Fibroblast of the aortic adventitia (primary cell): ENCODE results near the gene ZDHHC11. TPM values are rescaled to one million over a fixed set of nuclear protein-coding genes. Genes with fewer than 3 reads are reported as not detected.
"Not testable (repeated sequence)": the region's sequence is repeated elsewhere in the genome, so short reads cannot be mapped to it uniquely, and the experiment has no call there.

Source experiments
- DNase-seq: peaks from one replicate; pipeline ENCODE4 v3.0.0-alpha.2; 2010; ENCODE audit warnings: low read depth
- H3K4me3 ChIP-seq: 2 replicates; pipeline ENCODE4 v1.5.1; 2011; ENCODE audit warnings: low read depth, mild to moderate bottlenecking, control low read depth, low read length, moderate library complexity
- total RNA-seq: library from RNA; depleted of rRNA; stranded (reverse); fragments of >200 nt; gene quantifications from 2 replicates; pipeline ENCODE4 v1.2.3, GENCODE V29; 2012; ENCODE audit warnings: low replicate concordance
- TF ChIP-seq, protein P1 (sequence below): IDR thresholded peaks from 2 replicates; pipeline ENCODE4 v1.5.1; 2011; ENCODE audit warnings: mild to moderate bottlenecking, low read length, control low read depth, inconsistent platforms; ENCODE audit not compliant: insufficient read depth

The ZDHHC11 gene
- total RNA-seq, 1 donor: 0.36 TPM

DNA sequence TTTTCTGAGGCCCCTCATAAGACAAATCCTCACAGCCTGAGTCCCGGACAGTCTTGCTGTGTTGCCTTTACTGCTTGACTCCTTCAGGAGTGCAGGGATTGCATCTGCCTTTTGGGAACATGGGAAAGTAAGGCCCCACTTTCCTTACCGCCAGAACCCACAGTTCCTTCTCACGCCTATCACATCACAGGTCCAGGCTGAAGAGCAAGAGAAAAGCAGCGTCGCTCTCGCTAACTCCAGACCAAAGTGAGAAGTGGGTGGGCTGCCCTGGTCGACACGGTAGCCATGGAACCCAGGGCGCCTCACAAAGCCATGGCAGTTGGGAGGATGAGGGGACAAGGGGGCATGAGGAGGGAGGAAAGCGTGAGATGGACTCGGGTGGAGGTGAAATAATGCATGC, 7.9 kb upstream of the ZDHHC11 start:
- TF ChIP-seq, protein P1, sequence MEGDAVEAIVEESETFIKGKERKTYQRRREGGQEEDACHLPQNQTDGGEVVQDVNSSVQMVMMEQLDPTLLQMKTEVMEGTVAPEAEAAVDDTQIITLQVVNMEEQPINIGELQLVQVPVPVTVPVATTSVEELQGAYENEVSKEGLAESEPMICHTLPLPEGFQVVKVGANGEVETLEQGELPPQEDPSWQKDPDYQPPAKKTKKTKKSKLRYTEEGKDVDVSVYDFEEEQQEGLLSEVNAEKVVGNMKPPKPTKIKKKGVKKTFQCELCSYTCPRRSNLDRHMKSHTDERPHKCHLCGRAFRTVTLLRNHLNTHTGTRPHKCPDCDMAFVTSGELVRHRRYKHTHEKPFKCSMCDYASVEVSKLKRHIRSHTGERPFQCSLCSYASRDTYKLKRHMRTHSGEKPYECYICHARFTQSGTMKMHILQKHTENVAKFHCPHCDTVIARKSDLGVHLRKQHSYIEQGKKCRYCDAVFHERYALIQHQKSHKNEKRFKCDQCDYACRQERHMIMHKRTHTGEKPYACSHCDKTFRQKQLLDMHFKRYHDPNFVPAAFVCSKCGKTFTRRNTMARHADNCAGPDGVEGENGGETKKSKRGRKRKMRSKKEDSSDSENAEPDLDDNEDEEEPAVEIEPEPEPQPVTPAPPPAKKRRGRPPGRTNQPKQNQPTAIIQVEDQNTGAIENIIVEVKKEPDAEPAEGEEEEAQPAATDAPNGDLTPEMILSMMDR: no peak
- DNase-seq: no peak
- no peak overlapping the region for H3K4me3 ChIP-seq

DNA sequence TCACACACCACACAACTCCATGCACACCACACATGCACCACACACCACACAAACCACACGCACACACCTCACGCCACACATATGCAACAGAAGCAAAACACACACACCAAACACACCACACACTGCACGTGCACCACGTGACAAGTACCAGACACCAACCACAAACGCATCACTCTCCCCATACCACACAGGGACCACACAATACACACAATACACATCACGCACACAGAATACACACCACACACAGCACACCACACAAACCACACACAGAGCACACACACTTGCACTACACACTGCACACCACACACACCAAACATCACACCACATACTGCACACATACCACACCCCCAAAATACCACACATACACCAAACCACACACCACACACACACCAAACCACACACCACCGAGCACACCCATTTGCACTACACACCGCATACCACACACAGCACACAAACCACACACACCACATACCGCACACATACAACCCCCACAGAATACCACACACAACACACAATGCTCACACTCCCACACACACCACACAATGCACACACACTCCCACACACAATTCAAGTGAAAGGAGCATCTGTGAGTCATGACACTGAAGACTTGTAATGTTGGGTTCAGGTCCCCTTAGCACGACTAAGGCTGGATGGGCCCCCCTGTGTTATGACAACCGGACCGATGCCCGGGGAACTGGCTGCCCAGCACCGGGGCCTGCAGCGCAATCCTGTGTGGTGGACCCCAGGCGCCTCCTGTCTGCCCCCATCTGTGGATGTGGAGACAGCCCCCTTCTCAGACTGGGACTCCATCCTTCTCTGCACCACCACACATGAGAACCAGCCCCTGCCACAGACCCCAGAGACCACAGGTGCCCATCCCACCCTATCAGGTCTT, 6.0 kb upstream of the ZDHHC11 start:
- no peak for DNase-seq
- TF ChIP-seq, protein P1: no peak

DNA sequence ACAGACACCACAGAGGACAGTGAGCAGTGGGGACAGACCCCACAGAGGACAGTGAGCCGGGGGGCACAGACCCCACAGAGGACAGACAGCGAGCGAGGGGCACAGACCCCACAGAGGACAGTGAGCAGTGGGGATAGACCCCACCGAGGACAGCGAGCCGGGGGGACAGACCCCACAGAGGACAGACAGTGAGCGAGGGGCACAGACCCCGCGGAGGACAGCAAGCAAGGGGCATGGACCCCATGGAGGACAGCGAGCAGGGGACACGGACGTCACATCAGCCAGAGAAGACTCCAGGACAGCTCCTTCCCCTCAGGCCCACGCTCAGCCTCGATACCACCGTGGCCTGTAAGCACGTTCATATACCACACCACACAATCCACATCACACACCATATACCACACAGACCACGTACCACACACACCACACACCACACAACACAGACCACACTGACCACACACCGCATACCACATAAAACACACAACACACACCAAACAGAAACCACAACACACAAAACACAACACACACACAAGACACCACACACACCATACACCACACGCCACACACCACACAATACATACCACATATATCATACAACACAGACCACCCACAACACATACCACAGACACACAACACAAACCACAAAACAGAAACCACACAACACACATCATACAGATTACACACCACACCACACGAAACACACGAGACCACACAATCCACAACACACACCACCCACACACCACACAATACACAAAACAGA, 5.2 kb upstream of the ZDHHC11 start:
- TF ChIP-seq, protein P1: no peak
- no peak overlapping the region for H3K4me3 ChIP-seq
- no peak for DNase-seq

More for the DNA sequence above, 6.0 kb upstream of the ZDHHC11 start:
- H3K4me3 ChIP-seq: no peak overlapping the region

DNA sequence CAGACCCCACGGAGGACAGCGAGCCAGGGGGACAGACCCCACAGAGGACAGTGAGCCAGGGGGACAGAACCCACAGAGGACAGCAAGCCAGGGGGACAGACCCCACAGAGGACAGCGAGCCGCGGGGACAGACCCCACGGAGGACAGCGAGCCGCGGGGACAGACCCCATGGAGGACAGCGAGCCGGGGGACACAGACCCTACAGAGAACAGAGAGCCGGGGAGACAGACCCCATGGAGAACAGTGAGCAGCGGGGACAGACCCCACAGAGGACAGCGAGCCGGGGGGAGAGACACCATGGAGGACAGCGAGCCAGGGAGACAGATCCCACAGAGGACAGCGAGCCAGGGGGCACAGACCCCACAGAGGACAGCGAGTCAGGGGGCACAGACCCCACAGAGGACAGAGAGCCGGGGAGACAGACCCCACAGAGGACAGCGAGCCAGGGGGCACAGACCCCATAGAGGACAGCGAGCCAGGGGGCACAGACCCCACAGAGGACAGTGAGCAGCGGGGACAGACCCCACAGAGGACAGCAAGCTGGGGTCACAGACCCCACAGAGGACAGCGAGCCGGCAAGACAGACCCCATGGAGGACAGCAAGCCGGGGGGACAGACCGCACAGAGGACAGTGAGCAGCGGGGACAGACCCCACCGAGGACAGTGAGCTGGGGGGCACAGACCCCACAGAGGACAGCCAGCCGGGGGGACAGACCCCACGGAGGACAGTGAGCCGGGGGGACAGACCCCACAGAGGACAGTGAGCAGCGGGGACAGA, 4.4 kb upstream of the ZDHHC11 start:
- H3K4me3 ChIP-seq: no peak overlapping the region
- TF ChIP-seq, protein P1: no peak
- DNase-seq: no peak

DNA sequence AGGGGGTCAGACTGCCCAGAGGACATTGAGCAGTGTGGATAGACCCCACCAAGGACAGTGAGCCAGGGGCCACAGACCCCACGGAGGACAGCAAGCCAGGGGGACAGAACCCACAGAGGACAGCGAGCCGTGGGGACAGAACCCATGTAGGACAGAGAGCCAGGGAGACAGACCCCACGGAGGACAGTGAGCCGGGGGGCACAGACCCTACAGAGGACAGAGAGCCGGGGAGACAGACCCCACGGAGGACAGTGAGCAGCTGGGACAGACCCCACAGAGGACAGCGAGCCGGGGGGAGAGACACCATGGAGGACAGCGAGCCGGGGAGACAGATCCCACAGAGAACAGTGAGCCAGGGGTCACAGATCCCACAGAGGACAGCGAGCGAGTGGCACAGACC, 3.4 kb upstream of the ZDHHC11 start:
- TF ChIP-seq, protein P1: no peak
- no peak for DNase-seq
- H3K4me3 ChIP-seq: no peak overlapping the region

DNA sequence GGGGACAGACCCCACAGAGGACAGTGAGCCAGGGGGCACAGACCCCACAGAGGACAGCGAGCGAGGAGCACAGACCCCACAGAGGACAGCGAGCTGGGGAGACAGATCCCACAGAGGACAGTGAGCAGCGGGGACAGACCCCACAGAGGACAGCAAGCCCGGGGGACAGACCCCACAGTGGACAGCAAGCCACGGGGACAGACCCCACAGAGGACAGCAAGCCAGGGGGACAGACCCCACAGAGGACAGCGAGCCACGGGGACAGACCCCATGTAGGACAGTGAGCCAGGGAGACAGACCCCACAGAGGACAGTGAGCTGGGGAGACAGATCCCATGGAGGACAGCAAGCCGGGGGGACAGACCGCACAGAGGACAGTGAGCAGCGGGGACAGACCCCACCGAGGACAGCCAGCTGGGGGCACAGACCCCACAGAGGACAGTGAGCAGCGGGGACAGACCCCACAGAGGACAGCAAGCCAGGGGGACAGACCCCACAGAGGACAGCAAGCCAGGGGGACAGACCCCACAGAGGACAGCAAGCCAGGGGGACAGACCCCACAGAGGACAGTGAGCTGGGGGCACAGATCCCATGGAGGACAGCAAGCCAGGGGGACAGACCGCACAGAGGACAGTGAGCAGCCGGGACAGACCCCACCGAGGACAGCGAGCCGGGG, 2.8 kb upstream of the ZDHHC11 start:
- not testable (repeated sequence) for H3K4me3 ChIP-seq, DNase-seq
